Measurements from ENCODE around the gene AKR1D1.
"Not testable (repeated sequence)": the region's sequence is repeated elsewhere in the genome, so short reads cannot be mapped to it uniquely, and the experiment has no call there.

Gene AKR1D1

DNA sequence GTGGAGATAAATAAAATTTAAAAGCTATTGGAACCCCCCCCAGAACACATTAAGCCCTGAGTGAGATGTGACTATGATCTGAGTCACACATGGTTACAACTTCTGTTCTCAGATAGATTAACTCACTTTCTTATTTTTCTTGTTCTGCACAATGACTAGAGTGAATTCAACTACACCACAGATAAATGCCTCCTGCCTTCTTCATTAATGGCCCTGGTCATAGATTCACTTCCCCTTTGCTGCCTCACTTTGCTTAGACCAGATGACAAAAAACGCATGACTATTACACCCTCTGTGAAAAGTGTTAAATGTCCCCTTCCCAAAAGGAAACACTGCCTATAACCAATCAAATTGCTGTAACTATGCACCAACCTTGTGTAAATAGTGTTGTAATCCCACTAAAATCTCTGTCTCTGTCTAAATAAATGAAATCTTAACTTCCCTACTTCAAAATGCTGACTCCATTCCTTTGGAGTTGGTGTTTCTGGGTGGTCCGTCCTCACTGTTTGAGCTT is 49.4 kb downstream of the AKR1D1 start:
- no peak for DNase-seq

- DNase-seq: no peak
Measured at GRCh38 chr7:138126928-138127327, 50.7 kb downstream of the AKR1D1 start.

DNA sequence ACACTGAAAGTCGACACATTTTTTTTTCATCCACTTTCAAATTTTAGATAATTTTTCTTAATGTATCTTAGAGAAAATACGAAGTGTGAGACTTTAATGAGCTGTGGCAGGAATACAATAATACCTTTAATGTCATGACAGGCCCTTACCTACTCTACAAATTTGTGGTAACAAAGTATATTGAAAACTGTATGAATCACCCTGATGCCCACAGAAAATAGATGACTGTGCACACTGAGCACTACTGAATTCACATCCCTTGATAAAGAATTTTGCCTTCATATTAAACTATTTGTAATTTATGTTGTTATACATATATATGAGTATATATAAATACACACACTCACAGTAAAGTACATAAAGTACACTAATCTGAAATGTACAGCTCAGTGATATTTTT is 51.7 kb downstream of the AKR1D1 start:
- DNase-seq: no peak

DNA sequence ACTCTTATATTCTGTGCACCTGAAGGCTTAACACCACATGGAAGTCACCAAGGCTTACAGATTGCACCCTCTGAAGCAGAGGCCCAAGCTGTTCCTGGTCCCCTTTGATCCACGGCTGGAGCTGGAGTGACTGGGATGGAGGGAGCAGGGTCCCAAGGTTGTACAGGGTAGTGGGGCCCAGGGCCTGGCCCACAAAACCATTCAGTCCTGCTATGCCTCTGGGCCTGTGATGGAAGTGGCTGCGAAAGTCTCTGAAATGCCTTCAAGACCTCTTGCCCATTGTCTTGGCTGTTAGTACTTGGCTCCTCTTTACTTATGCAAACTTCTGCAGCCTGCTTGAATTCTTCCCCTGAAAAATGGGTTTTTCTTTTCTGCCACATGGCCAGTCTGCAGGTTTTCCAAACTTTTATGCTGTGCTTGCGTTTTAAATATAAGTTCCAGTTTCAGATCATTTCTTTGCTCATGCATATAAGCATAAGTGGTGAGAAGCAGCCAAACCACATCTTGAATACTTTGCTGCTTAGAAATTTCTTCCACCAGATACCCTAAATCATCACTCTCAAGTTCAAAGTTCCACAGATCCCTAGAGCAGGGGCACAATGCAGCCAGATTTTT is 53.4 kb downstream of the AKR1D1 start:
- no peak for DNase-seq

DNA sequence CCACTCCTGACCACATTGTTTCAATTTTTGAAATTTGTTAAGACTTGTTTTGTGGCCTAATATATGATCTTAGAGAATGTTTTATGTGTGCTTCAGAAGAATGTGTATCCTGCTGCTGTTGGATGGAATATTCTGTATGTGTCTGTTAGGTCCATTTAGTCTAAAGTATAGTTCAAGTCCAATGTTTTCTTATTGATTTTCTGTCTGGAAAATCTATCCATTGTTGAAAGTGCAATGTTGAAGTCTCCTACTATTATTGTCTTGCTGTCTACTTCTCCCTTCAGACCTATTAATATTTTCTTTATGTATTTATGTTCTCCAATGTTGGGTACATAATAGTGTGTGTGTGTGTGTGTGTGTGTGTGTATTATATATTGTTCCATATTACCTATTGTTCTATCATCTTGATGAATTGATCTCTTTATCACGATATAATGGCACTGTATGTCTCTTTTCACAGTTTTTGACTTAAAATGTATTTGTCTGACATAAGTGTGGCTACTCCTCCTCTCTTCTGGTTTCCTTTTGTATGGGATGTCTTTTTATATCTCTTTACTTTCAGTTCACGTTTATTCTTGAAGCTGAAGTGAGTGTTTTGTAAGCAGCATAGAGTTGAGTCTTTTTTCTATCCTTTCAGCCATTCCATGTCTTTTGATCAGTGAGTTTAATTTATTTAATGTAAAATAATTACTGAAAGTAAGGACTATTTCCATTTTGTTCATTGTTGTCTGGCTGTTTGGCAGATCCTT is 61.3 kb downstream of the AKR1D1 start:
- no peak for DNase-seq

- no peak for DNase-seq
Measured at GRCh38 chr7:138138244-138138643, 62.0 kb downstream of the AKR1D1 start.

DNA sequence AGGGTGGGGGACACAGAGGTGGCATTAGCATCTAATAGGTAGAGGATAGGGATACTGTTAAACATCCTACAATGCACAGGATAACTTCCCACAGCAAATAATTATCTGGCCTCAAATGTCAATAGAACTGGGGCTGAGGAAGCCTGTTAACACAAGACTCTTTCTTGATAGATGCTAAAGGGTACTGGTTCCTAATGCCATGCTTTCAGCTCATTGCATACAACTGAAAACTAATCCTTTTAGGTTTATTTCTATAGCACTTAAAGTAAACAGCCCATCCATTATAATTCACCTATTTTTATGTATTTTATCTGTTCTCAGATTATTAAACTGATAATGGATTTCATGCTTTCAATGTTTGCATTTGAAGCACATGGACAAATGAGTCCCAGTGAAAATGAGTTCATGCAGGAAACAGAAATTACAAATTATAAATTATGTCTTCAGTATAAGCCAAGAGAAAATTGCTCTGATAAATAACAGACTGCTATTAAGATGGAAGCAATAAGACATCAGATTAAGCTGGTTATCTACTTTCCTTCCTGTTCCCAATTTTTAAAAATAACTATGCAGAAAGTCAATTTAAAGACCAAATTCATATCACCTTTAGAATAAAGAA is 66.4 kb downstream of the AKR1D1 start:
- DNase-seq: no peak

DNA sequence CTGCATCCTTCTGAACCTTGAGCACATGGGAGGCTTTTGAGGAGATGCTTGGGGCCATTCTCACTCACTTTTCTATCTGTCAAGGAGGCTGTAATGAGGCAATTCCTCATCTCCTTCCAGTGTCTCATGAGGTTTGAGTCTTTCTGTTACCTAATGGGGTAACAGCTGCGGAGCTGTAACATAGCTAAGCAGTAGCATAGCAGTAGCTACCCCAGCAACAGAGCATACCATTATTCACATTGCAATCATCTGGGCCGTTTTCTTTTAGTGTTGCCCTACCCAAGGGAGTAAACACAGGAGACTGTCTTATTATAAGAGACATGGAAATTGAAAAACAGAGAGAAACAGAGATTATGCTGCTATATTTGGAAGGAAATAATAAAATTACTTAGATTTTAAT is 68.7 kb downstream of the AKR1D1 start:
- no peak for DNase-seq

- not testable (repeated sequence) for DNase-seq
Measured at GRCh38 chr7:138146221-138146620, 70.0 kb downstream of the AKR1D1 start.

DNA sequence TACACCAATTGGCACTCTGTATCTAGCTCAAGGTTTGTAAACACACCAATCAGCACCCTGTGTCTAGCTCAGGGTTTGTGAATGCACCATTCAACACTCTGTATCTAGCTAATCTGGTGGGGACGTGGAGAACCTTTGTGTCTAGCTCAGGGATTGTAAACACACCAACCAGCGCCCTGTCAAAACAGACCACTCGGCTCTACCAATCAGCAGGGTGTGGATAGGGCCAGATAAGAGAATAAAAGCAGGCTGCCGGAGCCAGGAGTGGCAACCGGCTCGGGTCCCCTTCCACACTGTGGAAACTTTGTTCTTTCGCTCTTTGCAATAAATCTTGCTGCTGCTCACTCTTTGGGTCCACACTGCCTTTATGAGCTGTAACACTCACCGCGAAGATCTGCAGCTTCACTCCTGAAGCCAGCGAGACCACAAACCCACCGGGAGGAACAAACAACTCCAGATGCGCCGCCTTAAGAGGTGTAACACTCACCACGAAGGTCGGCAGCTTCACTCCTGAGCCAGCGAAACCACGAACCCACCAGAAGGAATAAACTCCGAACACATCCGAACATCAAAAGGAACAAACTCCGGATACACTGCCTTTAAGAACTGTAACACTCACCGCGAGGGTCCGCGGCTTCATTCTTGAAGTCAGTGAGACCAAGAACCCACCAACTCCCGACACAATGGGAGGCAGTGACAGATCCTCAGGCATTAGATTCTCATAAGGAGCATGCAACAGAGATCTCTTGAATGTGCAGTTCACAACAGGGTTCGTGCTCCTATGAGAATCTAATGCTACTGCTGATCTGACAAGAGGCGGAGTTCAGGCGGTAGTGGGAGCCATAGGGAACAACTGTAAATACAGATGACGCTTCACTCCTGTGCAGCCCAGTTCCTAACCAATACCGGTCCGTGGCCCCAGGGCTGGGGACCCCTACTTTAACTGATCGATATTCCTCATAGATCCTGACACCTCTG is 70.8 kb downstream of the AKR1D1 start:
- not testable (repeated sequence) for DNase-seq

DNA sequence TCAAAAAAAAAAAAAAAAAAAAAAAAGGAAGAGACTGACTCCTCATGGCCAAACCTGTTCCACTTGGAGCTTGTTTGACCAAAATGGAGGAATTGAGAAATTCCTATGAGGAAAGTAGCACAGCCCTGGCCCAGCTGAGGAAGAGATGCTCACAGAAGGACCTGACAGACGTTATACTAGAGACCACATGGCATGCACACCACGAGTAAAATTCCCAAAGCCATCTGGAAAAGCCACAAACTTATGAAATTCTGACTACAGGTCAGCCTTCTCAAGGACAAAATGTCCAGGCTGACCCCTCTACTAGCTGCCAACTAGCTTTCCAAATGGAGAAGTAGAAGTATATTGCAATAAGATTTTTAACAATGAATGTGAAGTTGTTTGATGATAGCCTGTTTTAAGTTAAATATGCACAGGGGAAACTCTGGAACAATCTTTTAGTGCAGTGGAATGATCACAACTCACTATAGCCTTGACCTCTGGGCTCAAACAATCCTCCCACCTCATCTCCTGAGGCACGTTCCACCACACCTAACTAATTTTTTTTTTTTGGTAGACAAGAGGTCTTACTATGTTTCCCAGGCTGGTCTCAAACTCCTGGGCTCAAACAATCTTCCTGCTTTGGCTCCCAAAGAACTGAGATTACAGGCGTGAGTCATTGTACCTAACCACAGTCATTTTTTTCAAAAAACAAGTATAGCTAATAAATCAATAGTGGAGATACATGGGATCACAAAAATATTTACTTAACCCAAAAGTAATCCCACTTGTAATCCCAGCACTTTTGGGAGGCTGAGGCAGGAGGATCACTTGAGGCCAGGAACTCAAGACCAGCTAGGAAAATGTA is 75.7 kb downstream of the AKR1D1 start:
- DNase-seq: no peak

GRCh38 chr7:138154661-138155060 is 78.4 kb downstream of the AKR1D1 start:
- DNase-seq: no peak

DNA sequence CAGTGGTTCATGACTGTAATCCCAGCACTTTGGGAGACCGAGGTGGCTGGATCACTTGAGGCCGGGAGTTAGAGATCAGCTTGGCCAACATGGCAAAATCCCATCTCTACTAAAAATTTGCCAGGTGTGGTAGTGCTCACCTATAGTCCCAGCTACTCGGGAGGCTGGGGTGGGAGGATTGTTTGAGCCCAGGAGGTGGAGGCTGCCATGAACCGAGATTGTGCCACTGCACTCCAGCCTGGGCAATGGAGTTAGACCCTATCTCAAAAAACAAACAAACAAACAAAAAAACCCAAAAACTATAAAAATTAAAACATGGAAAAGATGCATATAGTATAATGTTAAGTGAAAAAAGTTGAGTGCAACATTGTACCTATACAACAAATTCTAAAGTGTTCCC is 81.4 kb downstream of the AKR1D1 start:
- DNase-seq: no peak

GRCh38 chr7:138158739-138159528 is 82.7 kb downstream of the AKR1D1 start:
- no peak for DNase-seq

DNA sequence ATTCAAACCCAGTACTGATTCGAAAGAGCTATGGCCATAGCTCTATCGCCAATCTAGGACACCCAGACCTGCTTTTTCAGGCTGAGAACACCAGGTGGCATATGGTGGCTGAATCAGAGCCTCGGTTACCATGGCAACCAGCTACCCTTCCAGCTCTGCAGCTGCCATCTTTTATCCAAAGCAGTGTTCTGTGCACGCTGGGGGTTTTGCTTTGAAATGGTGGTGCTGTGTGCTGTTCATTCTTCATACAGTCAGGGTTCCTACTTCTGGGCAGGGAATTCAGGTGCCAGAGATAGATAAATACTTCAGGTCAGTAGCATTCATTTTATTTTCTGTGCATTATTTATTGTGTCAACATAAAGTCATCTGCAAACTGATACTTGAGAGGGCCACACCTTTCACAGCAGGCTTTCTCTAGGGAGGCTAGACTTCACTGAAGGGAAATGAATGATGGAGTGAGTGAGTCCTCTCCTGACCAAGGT is 85.4 kb downstream of the AKR1D1 start:
- peak; percentile 98 for DNase-seq

GRCh38 chr7:138162236-138162635 is 86.0 kb downstream of the AKR1D1 start:
- DNase-seq: no peak

- no peak for DNase-seq
Measured at GRCh38 chr7:138163800-138164199, 87.5 kb downstream of the AKR1D1 start.

DNA sequence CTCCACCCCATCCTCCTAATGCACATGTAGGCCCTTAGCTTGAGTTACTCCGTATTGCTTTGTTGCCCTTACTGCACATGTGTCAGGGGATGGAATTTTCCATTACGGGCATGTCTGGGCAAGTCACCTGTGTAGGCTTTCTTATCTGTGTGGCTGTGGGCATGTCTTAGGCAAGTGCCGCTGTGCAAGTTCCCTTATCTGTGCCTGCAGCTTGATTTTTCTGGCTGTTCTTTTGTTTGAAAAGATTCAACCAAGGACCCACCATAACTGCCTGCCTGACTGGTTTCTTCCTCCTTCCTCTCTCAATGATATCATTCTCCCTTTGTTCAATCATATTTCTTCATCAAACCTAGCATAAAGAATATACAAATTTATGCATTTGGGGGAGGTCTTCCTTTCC is 88.5 kb downstream of the AKR1D1 start:
- DNase-seq: no peak

DNA sequence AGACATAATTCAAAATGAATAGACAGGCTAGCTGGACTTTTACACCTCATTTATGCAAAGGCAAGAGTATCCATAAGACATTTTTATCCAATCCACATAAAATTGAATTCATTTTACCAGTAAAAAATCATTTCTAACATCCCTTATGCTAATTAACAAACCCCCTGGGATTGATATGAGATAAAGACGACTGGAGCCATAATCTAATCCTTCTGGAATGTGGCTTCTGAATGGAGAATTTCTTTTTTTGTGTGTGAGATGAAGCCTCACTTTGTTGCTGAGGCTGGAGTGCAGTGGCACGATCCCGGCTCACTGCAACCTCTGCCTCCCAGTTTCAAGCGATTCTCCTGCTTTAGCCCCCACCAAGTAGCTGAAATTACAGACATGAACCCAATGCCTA is 90.4 kb downstream of the AKR1D1 start:
- DNase-seq: no peak

- DNase-seq: no peak
Measured at GRCh38 chr7:138167222-138167621, 91.0 kb downstream of the AKR1D1 start.

GRCh38 chr7:138167869-138168296 is 91.6 kb downstream of the AKR1D1 start:
- no peak for DNase-seq
